GM21528 (cell line): ENCODE measurements around the gene CANX.

Source experiments
- ATAC-seq: cut with Tn5 transposase; IDR thresholded peaks from one replicate; pipeline ENCODE4 v1.9.1; 2021; ENCODE audit warnings: mild to moderate bottlenecking, moderate library complexity; ENCODE audit not compliant: unreplicated experiment, low FRiP score

Gene CANX

GRCh38 chr5:179749857-179750508 is 51.2 kb downstream of the CANX start:
- no peak for ATAC-seq

- ATAC-seq = no peak
These were observed 55.2 kb downstream of the CANX start for GRCh38 chr5:179753971-179754370.

- no peak for ATAC-seq
These were observed 56.3 kb downstream of the CANX start for GRCh38 chr5:179755022-179755421.

- no peak for ATAC-seq
These were observed 60.2 kb downstream of the CANX start for GRCh38 chr5:179758955-179759354.

- no peak for ATAC-seq
These were observed 61.1 kb downstream of the CANX start for GRCh38 chr5:179759581-179760551.

- no peak for ATAC-seq
These were observed 63.5 kb downstream of the CANX start for GRCh38 chr5:179762079-179762780.

- no peak for ATAC-seq
These were observed 64.0 kb downstream of the CANX start for GRCh38 chr5:179762781-179763176.

- no peak for ATAC-seq
These were observed 64.6 kb downstream of the CANX start for GRCh38 chr5:179763215-179763945.

- ATAC-seq = no peak
These were observed 65.3 kb downstream of the CANX start for GRCh38 chr5:179764056-179764455.

- ATAC-seq = no peak
These were observed 66.6 kb downstream of the CANX start for GRCh38 chr5:179765400-179765799.

- no peak for ATAC-seq
These were observed 67.4 kb downstream of the CANX start for GRCh38 chr5:179766021-179766725.

GRCh38 chr5:179766726-179767455 is 68.1 kb downstream of the CANX start:
- ATAC-seq = no peak

- no peak for ATAC-seq
These were observed 68.8 kb downstream of the CANX start for GRCh38 chr5:179767496-179768100.

GRCh38 chr5:179768326-179769085 is 69.7 kb downstream of the CANX start:
- no peak for ATAC-seq

- no peak for ATAC-seq
These were observed 70.5 kb downstream of the CANX start for GRCh38 chr5:179769271-179769670.

GRCh38 chr5:179769796-179770195 is 71.0 kb downstream of the CANX start:
- no peak for ATAC-seq

- no peak for ATAC-seq
These were observed 72.6 kb downstream of the CANX start for GRCh38 chr5:179771311-179771895.

GRCh38 chr5:179772351-179772750 is 73.6 kb downstream of the CANX start:
- no peak for ATAC-seq
